Tibial nerve (tissue), 4 donors: ENCODE data around the gene MGAT3.
A peak's percentile ranks its signal among the peaks of the same experiment; 100 is the strongest.

ENCODE experiments used
- EP300 ChIP-seq, 2 donors: sonication (generic); formaldehyde crosslinking; IDR thresholded peaks; one replicate each; pipeline ENCODE4 v1.6.1; 2017; ENCODE audit warnings: antibody characterized with exemption in 2 of 2, mild to moderate bottlenecking in 1 of 2
- POLR2A ChIP-seq, 2 donors: fragments of 450-650 bp; IDR thresholded peaks; one replicate each; pipeline ENCODE4 v1.6.1; 2017; ENCODE audit warnings: antibody characterized with exemption in 2 of 2, mild to moderate bottlenecking in 2 of 2, moderate library complexity in 2 of 2
- TF ChIP-seq, protein P1 (sequence below), 5 experiments: fragments of 200-600 bp in 3 of 5; fragments of 450-650 bp in 2 of 5; sonication (generic) in 3 of 5; IDR thresholded peaks; one replicate each; pipeline ENCODE4 v1.5.1; 2016 to 2019; ENCODE audit warnings: antibody characterized with exemption in 5 of 5, mild to moderate bottlenecking in 3 of 5, moderate library complexity in 2 of 5

DNA sequence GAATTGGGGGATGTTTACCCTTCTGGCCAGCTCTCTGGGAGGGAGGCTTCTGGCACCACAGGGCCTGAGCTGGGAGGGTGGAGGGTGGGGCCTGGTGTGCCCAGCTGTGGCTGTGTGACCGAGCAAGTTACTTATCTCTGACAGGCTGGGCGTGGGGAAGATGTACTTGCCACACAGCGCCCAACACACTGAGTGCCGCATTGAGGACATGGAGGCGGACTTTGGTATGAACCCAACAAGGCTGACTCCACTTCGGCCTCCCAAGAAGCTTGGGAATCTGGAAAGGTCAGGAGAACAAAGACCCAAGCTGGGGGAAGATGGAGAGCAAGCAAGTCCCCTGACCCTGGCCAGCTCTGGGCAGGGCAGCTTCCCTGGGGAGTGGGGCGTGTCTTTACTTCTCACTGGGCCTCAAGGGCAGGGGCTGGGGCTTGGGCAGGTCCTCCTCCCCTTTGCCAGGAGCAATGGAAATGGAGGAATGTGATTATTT lies 2.4 kb upstream of the MGAT3 start:
- TF ChIP-seq, protein P1, sequence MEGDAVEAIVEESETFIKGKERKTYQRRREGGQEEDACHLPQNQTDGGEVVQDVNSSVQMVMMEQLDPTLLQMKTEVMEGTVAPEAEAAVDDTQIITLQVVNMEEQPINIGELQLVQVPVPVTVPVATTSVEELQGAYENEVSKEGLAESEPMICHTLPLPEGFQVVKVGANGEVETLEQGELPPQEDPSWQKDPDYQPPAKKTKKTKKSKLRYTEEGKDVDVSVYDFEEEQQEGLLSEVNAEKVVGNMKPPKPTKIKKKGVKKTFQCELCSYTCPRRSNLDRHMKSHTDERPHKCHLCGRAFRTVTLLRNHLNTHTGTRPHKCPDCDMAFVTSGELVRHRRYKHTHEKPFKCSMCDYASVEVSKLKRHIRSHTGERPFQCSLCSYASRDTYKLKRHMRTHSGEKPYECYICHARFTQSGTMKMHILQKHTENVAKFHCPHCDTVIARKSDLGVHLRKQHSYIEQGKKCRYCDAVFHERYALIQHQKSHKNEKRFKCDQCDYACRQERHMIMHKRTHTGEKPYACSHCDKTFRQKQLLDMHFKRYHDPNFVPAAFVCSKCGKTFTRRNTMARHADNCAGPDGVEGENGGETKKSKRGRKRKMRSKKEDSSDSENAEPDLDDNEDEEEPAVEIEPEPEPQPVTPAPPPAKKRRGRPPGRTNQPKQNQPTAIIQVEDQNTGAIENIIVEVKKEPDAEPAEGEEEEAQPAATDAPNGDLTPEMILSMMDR (IDR thresholded peaks at IDR 0.05): no peak
- TF ChIP-seq EP300 (IDR thresholded peaks at IDR 0.05): peak; percentile 25 to 87
- peak in 1 of 2 donors; percentile 29 for TF ChIP-seq POLR2A (IDR thresholded peaks at IDR 0.05)
